GM18951 (cell line): ENCODE results near the gene IL1RAPL2.
"Not testable (repeated sequence)": the region's sequence is repeated elsewhere in the genome, so short reads cannot be mapped to it uniquely, and the experiment has no call there.

Experiments used
- POLR2A ChIP-seq: IDR thresholded peaks from 4 replicates; pipeline ENCODE4 v1.6.1; 2011; ENCODE audit warnings: mild to moderate bottlenecking; ENCODE audit not compliant: insufficient read length, insufficient read depth; ENCODE audit errors: extremely low read depth
- in situ Hi-C: fragments of 300-500 bp; cut with MboI; formaldehyde crosslinking; loops from one replicate; pipeline ENCODE4 v1.12.0; 2022; ENCODE audit warnings: low sequenced_read_pairs, mixed read lengths, inconsistent platforms; ENCODE audit not compliant: unreplicated experiment

The IL1RAPL2 gene

GRCh38 chrX:104565791-104566680, at the start of gene IL1RAPL2:
TSS of gene IL1RAPL2 (plus strand) at chrX:104566199.
- in situ Hi-C loops, result no loop called here
- TF ChIP-seq POLR2A, result no peak

GRCh38 chrX:104522386-104522785, 43.6 kb upstream of the IL1RAPL2 start:
- in situ Hi-C loops, result no loop called here
- no peak for TF ChIP-seq POLR2A

GRCh38 chrX:104523858-104524257, 42.1 kb upstream of the IL1RAPL2 start:
- in situ Hi-C loops, result no loop called here
- TF ChIP-seq POLR2A, result no peak

- in situ Hi-C loops, result no loop called here
- no peak for TF ChIP-seq POLR2A
Observed at GRCh38 chrX:104539081-104539480, 26.9 kb upstream of the IL1RAPL2 start.

- in situ Hi-C loops, result not testable (repeated sequence)
Observed at GRCh38 chrX:104542447-104542846, 23.6 kb upstream of the IL1RAPL2 start.

GRCh38 chrX:104564335-104564734, 1.7 kb upstream of the IL1RAPL2 start:
- TF ChIP-seq POLR2A, result no peak
- in situ Hi-C loops, result no loop called here

- in situ Hi-C loops, result no loop called here
- no peak for TF ChIP-seq POLR2A
Observed at GRCh38 chrX:104564921-104565703, 887 bp upstream of the IL1RAPL2 start.

- no peak for TF ChIP-seq POLR2A
- in situ Hi-C loops, result no loop called here
Observed at GRCh38 chrX:104566681-104567501, 892 bp downstream of the IL1RAPL2 start.

GRCh38 chrX:104567506-104567905, 1.5 kb downstream of the IL1RAPL2 start:
- TF ChIP-seq POLR2A, result no peak
- in situ Hi-C loops, result no loop called here

- TF ChIP-seq POLR2A, result no peak
- in situ Hi-C loops, result no loop called here
Observed at GRCh38 chrX:104568304-104568915, 2.4 kb downstream of the IL1RAPL2 start.

GRCh38 chrX:104618106-104618895, 52.3 kb downstream of the IL1RAPL2 start:
- in situ Hi-C loops, result no loop called here
- no peak for TF ChIP-seq POLR2A

GRCh38 chrX:104621781-104622180, 55.8 kb downstream of the IL1RAPL2 start:
- in situ Hi-C loops, result no loop called here
- no peak for TF ChIP-seq POLR2A
